ENCODE results near the gene TET3.

DNA sequence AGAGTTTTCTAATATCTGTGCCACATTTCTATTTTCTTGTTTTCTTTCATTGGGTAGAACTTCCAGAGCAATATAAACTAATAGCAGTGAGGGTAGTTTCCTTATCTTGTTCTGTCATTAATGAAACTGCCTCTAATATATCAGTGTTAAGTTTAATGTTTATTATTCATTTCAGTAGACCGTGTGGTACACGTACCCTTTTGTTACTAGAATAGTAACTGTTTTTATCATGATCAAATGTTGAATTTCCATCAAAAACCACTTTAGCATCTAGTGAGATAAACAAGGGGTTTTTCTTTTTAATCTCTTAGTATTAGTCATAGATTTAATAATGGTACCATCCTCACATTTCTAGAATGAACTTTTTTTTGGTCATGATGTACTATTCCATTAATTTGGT is 42.0 kb upstream of the TET3 start:
- no peak for TF ChIP-seq POLR2AphosphoS5 (IDR thresholded peaks at IDR 0.05; ENCODE audit: borderline replicate concordance, low read depth, low read length)
- TF ChIP-seq EZH2 (IDR thresholded peaks at IDR 0.05) = no peak
